Measurements from ENCODE around the gene FABP2. TPM values are rescaled to one million over a fixed set of nuclear protein-coding genes. Genes with fewer than 3 reads are reported as not detected.

FABP2 gene
- total and polyA plus RNA-seq, 2 donors: 0.28 to 1.9 TPM

- Histone ChIP-seq H3K27me3 (ENCODE audit: control insufficient read depth in 2 of 2, insufficient read depth in 1 of 2, low read length in 1 of 2) (peaks cover 0 to 5% of the 10 kb centered on the region in 2 donors), H3K27ac (ENCODE audit: low read depth in 1 of 2, low read length in 1 of 2) (no peak overlapping the region), H3K4me1 (ENCODE audit: control insufficient read depth in 2 of 2, insufficient read depth in 2 of 2, low read length in 2 of 2) (no peaks in the 10 kb centered on the region), H3K9me3 (ENCODE audit: control insufficient read depth in 2 of 2, insufficient read depth in 1 of 2, low read length in 1 of 2) (no peaks in the 10 kb centered on the region), H3K36me3 (ENCODE audit: control insufficient read depth in 2 of 2, insufficient read depth in 2 of 2, low read length in 1 of 2) (no peaks in the 10 kb centered on the region), H3K4me3 (ENCODE audit: low read length in 2 of 2) (no peak overlapping the region)
- 78% methylated on average over 2 of the region's 2 CpGs for WGBS
- no peak for DNase-seq (ENCODE audit: low read depth in 6 of 9, low spot score in 9 of 9)
Observed at GRCh38 chr4:119317990-119318389, 3.9 kb downstream of the FABP2 start.

GRCh38 chr4:119315036-119315435 lies 6.9 kb downstream of the FABP2 start:
- no peak overlapping the region for H3K27ac ChIP-seq (ENCODE audit: low read depth in 1 of 2, low read length in 1 of 2)
- no peaks in the 10 kb centered on the region for H3K9me3 ChIP-seq (ENCODE audit: control insufficient read depth in 2 of 2, insufficient read depth in 1 of 2, low read length in 1 of 2)
- no peaks in the 10 kb centered on the region for H3K4me1 ChIP-seq (ENCODE audit: control insufficient read depth in 2 of 2, insufficient read depth in 2 of 2, low read length in 2 of 2)
- H3K4me3 ChIP-seq (ENCODE audit: low read length in 2 of 2): no peak overlapping the region
- H3K27me3 ChIP-seq (ENCODE audit: control insufficient read depth in 2 of 2, insufficient read depth in 1 of 2, low read length in 1 of 2): peaks cover 0 to 7% of the 10 kb centered on the region in 2 donors
- no peak for DNase-seq (ENCODE audit: low read depth in 6 of 9, low spot score in 9 of 9)
- 92% methylated on average over 2 of the region's 2 CpGs for WGBS
- no peaks in the 10 kb centered on the region for H3K36me3 ChIP-seq (ENCODE audit: control insufficient read depth in 2 of 2, insufficient read depth in 2 of 2, low read length in 1 of 2)

- Histone ChIP-seq H3K9me3 (ENCODE audit: control insufficient read depth in 2 of 2, insufficient read depth in 1 of 2, low read length in 1 of 2) (no peaks in the 10 kb centered on the region), H3K27ac (ENCODE audit: low read depth in 1 of 2, low read length in 1 of 2) (no peak overlapping the region), H3K4me3 (ENCODE audit: low read length in 2 of 2) (no peak overlapping the region), H3K27me3 (ENCODE audit: control insufficient read depth in 2 of 2, insufficient read depth in 1 of 2, low read length in 1 of 2) (peaks cover 0 to 7% of the 10 kb centered on the region in 2 donors), H3K36me3 (ENCODE audit: control insufficient read depth in 2 of 2, insufficient read depth in 2 of 2, low read length in 1 of 2) (no peaks in the 10 kb centered on the region), H3K4me1 (ENCODE audit: control insufficient read depth in 2 of 2, insufficient read depth in 2 of 2, low read length in 2 of 2) (no peaks in the 10 kb centered on the region)
- peak in 8 of 9 donors; percentile 11 to 69 (median 26) for DNase-seq (ENCODE audit: low read depth in 6 of 9, low spot score in 9 of 9)
- WGBS: 32% methylated on average over 4 of the region's 4 CpGs
Observed at GRCh38 chr4:119314356-119314755, 7.6 kb downstream of the FABP2 start.

GRCh38 chr4:119313237-119313636 lies 8.7 kb downstream of the FABP2 start:
- Histone ChIP-seq H3K4me3 (ENCODE audit: low read length in 2 of 2) (no peak overlapping the region), H3K27me3 (ENCODE audit: control insufficient read depth in 2 of 2, insufficient read depth in 1 of 2, low read length in 1 of 2) (peaks cover 0 to 7% of the 10 kb centered on the region in 2 donors), H3K4me1 (ENCODE audit: control insufficient read depth in 2 of 2, insufficient read depth in 2 of 2, low read length in 2 of 2) (no peaks in the 10 kb centered on the region), H3K9me3 (ENCODE audit: control insufficient read depth in 2 of 2, insufficient read depth in 1 of 2, low read length in 1 of 2) (no peaks in the 10 kb centered on the region), H3K36me3 (ENCODE audit: control insufficient read depth in 2 of 2, insufficient read depth in 2 of 2, low read length in 1 of 2) (no peaks in the 10 kb centered on the region), H3K27ac (ENCODE audit: low read depth in 1 of 2, low read length in 1 of 2) (no peak overlapping the region)
- no peak for DNase-seq (ENCODE audit: low read depth in 6 of 9, low spot score in 9 of 9)

GRCh38 chr4:119310826-119311225 lies 11.1 kb downstream of the FABP2 start:
- no peak for DNase-seq (ENCODE audit: low read depth in 6 of 9, low spot score in 9 of 9)
- Histone ChIP-seq H3K27ac (ENCODE audit: low read depth in 1 of 2, low read length in 1 of 2) (no peak overlapping the region), H3K4me3 (ENCODE audit: low read length in 2 of 2) (no peak overlapping the region), H3K9me3 (ENCODE audit: control insufficient read depth in 2 of 2, insufficient read depth in 1 of 2, low read length in 1 of 2) (no peaks in the 10 kb centered on the region), H3K4me1 (ENCODE audit: control insufficient read depth in 2 of 2, insufficient read depth in 2 of 2, low read length in 2 of 2) (no peaks in the 10 kb centered on the region), H3K36me3 (ENCODE audit: control insufficient read depth in 2 of 2, insufficient read depth in 2 of 2, low read length in 1 of 2) (no peaks in the 10 kb centered on the region), H3K27me3 (ENCODE audit: control insufficient read depth in 2 of 2, insufficient read depth in 1 of 2, low read length in 1 of 2) (peaks cover 0 to 7% of the 10 kb centered on the region in 2 donors)
- 94% methylated on average over 1 of the region's 1 CpG for WGBS

- H3K4me1 ChIP-seq (ENCODE audit: control insufficient read depth in 2 of 2, insufficient read depth in 2 of 2, low read length in 2 of 2): no peaks in the 10 kb centered on the region
- DNase-seq (ENCODE audit: low read depth in 6 of 9, low spot score in 9 of 9): no peak
Observed at GRCh38 chr4:119307606-119308005, 14.3 kb downstream of the FABP2 start.

GRCh38 chr4:119304431-119304830 lies 17.5 kb downstream of the FABP2 start:
- H3K4me1 ChIP-seq (ENCODE audit: control insufficient read depth in 2 of 2, insufficient read depth in 2 of 2, low read length in 2 of 2): peaks cover 0 to 8% of the 10 kb centered on the region in 2 donors
- DNase-seq (ENCODE audit: low read depth in 6 of 9, low spot score in 9 of 9): no peak
- H3K9me3 ChIP-seq (ENCODE audit: control insufficient read depth in 2 of 2, insufficient read depth in 1 of 2, low read length in 1 of 2): no peaks in the 10 kb centered on the region
- H3K36me3 ChIP-seq (ENCODE audit: control insufficient read depth in 2 of 2, insufficient read depth in 2 of 2, low read length in 1 of 2): no peaks in the 10 kb centered on the region
- H3K27ac ChIP-seq (ENCODE audit: low read depth in 1 of 2, low read length in 1 of 2): no peak overlapping the region
- no peak overlapping the region for H3K4me3 ChIP-seq (ENCODE audit: low read length in 2 of 2)
- H3K27me3 ChIP-seq (ENCODE audit: control insufficient read depth in 2 of 2, insufficient read depth in 1 of 2, low read length in 1 of 2): no peaks in the 10 kb centered on the region

More at GRCh38 chr4:119307606-119308005, 14.3 kb downstream of the FABP2 start:
- H3K36me3 ChIP-seq (ENCODE audit: control insufficient read depth in 2 of 2, insufficient read depth in 2 of 2, low read length in 1 of 2): no peaks in the 10 kb centered on the region
- no peaks in the 10 kb centered on the region for H3K27me3 ChIP-seq (ENCODE audit: control insufficient read depth in 2 of 2, insufficient read depth in 1 of 2, low read length in 1 of 2)
- H3K9me3 ChIP-seq (ENCODE audit: control insufficient read depth in 2 of 2, insufficient read depth in 1 of 2, low read length in 1 of 2): no peaks in the 10 kb centered on the region
- no peak overlapping the region for H3K4me3 ChIP-seq (ENCODE audit: low read length in 2 of 2)
- no peak overlapping the region for H3K27ac ChIP-seq (ENCODE audit: low read depth in 1 of 2, low read length in 1 of 2)

- Histone ChIP-seq H3K36me3 (ENCODE audit: control insufficient read depth in 2 of 2, insufficient read depth in 2 of 2, low read length in 1 of 2) (no peaks in the 10 kb centered on the region), H3K27me3 (ENCODE audit: control insufficient read depth in 2 of 2, insufficient read depth in 1 of 2, low read length in 1 of 2) (no peaks in the 10 kb centered on the region), H3K27ac (ENCODE audit: low read depth in 1 of 2, low read length in 1 of 2) (no peak overlapping the region), H3K4me3 (ENCODE audit: low read length in 2 of 2) (no peak overlapping the region), H3K9me3 (ENCODE audit: control insufficient read depth in 2 of 2, insufficient read depth in 1 of 2, low read length in 1 of 2) (no peaks in the 10 kb centered on the region), H3K4me1 (ENCODE audit: control insufficient read depth in 2 of 2, insufficient read depth in 2 of 2, low read length in 2 of 2) (peaks cover 5 to 15% of the 10 kb centered on the region in 2 donors)
- WGBS: 97% methylated on average over 5 of the region's 5 CpGs
- DNase-seq (ENCODE audit: low read depth in 6 of 9, low spot score in 9 of 9): no peak
Observed at GRCh38 chr4:119303587-119304305, 18.2 kb downstream of the FABP2 start.

GRCh38 chr4:119302073-119302832 lies 19.7 kb downstream of the FABP2 start:
- H3K36me3 ChIP-seq (ENCODE audit: control insufficient read depth in 2 of 2, insufficient read depth in 2 of 2, low read length in 1 of 2): peaks cover 0 to 2% of the 10 kb centered on the region in 2 donors
- no peaks in the 10 kb centered on the region for H3K27me3 ChIP-seq (ENCODE audit: control insufficient read depth in 2 of 2, insufficient read depth in 1 of 2, low read length in 1 of 2)
- H3K27ac ChIP-seq (ENCODE audit: low read depth in 1 of 2, low read length in 1 of 2): no peak overlapping the region
- H3K9me3 ChIP-seq (ENCODE audit: control insufficient read depth in 2 of 2, insufficient read depth in 1 of 2, low read length in 1 of 2): no peaks in the 10 kb centered on the region
- H3K4me1 ChIP-seq (ENCODE audit: control insufficient read depth in 2 of 2, insufficient read depth in 2 of 2, low read length in 2 of 2): peaks cover 5 to 15% of the 10 kb centered on the region in 2 donors
- WGBS: 97% methylated on average over 5 of the region's 5 CpGs
- no peak for DNase-seq (ENCODE audit: low read depth in 6 of 9, low spot score in 9 of 9)
- no peak overlapping the region for H3K4me3 ChIP-seq (ENCODE audit: low read length in 2 of 2)
